Trophoblast cell (in vitro differentiated cells and primary cell): ENCODE results near the gene COBLL1.

ENCODE experiments used
- DNase-seq, 2 donors: peaks; one replicate each; pipeline ENCODE4 v3.0.0-alpha.2; 2016
- H2AFZ ChIP-seq: 2 replicates; pipeline ENCODE4 v1.6.1; 2013; ENCODE audit warnings: low read length, moderate library complexity, mild to moderate bottlenecking; ENCODE audit not compliant: insufficient read depth, poor library complexity
- H2AK5ac ChIP-seq: 2 replicates; pipeline ENCODE4 v1.6.1; 2013; ENCODE audit warnings: mild to moderate bottlenecking, low read length
- H2BK120ac ChIP-seq: 2 replicates; pipeline ENCODE4 v1.6.1; 2013; ENCODE audit warnings: low read length, mild to moderate bottlenecking, moderate library complexity; ENCODE audit not compliant: insufficient read depth, poor library complexity
- H2BK12ac ChIP-seq: 2 replicates; pipeline ENCODE4 v1.6.1; 2013; ENCODE audit warnings: mild to moderate bottlenecking, low read length, moderate library complexity
- H2BK5ac ChIP-seq: 2 replicates; pipeline ENCODE4 v1.6.1; 2013; ENCODE audit warnings: low read length, low read depth, moderate library complexity, mild to moderate bottlenecking; ENCODE audit not compliant: poor library complexity
- H3K14ac ChIP-seq: 2 replicates; pipeline ENCODE4 v1.6.1; 2013; ENCODE audit warnings: mild to moderate bottlenecking, low read length
- H3K18ac ChIP-seq: 2 replicates; pipeline ENCODE4 v1.6.1; 2013; ENCODE audit warnings: mild to moderate bottlenecking, low read length
- H3K23ac ChIP-seq: 2 replicates; pipeline ENCODE4 v1.6.1; 2013; ENCODE audit warnings: low read length
- H3K27ac ChIP-seq: 2 replicates; pipeline ENCODE4 v1.5.1; 2013; ENCODE audit warnings: low read depth, mild to moderate bottlenecking, inconsistent platforms, low read length, moderate library complexity
- H3K27me3 ChIP-seq: 2 replicates; pipeline ENCODE4 v1.6.1; 2013; ENCODE audit warnings: inconsistent platforms, mild to moderate bottlenecking, low read length, moderate library complexity; ENCODE audit not compliant: insufficient read depth
- H3K36me3 ChIP-seq, 2 experiments: 1 replicate in 1 of 2; 2 replicates in 1 of 2; pipeline ENCODE4 v1.6.1; 2013; ENCODE audit warnings: low read length in 2 of 2, mild to moderate bottlenecking in 2 of 2, moderate library complexity in 1 of 2; ENCODE audit not compliant: insufficient read depth in 2 of 2, control insufficient read depth in 1 of 2
- H3K4ac ChIP-seq: 2 replicates; pipeline ENCODE4 v1.6.1; 2013; ENCODE audit warnings: low read depth, mild to moderate bottlenecking, low read length, moderate library complexity
- H3K4me1 ChIP-seq, 2 experiments: 1 replicate in 1 of 2; 2 replicates in 1 of 2; pipeline ENCODE4 v1.6.1; 2013; ENCODE audit warnings: low read length in 2 of 2, mild to moderate bottlenecking in 2 of 2, moderate library complexity in 1 of 2; ENCODE audit not compliant: insufficient read depth in 2 of 2, control insufficient read depth in 1 of 2
- H3K4me2 ChIP-seq: 2 replicates; pipeline ENCODE4 v1.6.1; 2013; ENCODE audit warnings: inconsistent platforms, mild to moderate bottlenecking, low read length, moderate library complexity
- H3K4me3 ChIP-seq: 2 replicates; pipeline ENCODE4 v1.5.1; 2013; ENCODE audit warnings: mild to moderate bottlenecking, low read depth, low read length, inconsistent platforms
- H3K79me1 ChIP-seq: one replicate; pipeline ENCODE4 v1.6.1; 2013; ENCODE audit warnings: low read length
- H3K79me2 ChIP-seq: 2 replicates; pipeline ENCODE4 v1.6.1; 2013; ENCODE audit warnings: low read length, mild to moderate bottlenecking; ENCODE audit not compliant: control insufficient read depth, insufficient read depth, poor library complexity
- H3K9ac ChIP-seq: 2 replicates; pipeline ENCODE4 v1.6.1; 2013; ENCODE audit warnings: mild to moderate bottlenecking, low read length
- H3K9me3 ChIP-seq: 2 replicates; pipeline ENCODE4 v1.6.1; 2013; ENCODE audit warnings: low read depth, mild to moderate bottlenecking, control low read depth, inconsistent platforms, low read length; ENCODE audit not compliant: insufficient read depth
- H4K12ac ChIP-seq: 2 replicates; pipeline ENCODE4 v1.6.1; 2013; ENCODE audit warnings: low read depth, mild to moderate bottlenecking, low read length, moderate library complexity
- H4K8ac ChIP-seq: 2 replicates; pipeline ENCODE4 v1.6.1; 2013; ENCODE audit warnings: low read depth, mild to moderate bottlenecking, low read length, moderate library complexity
- H4K91ac ChIP-seq: one replicate; pipeline ENCODE4 v1.6.1; 2013; ENCODE audit warnings: low read depth, mild to moderate bottlenecking, low read length, moderate library complexity
- WGBS: extraction: QIAGEN DNeasy Blood & Tissue Kit; methylation state at CpG from one replicate; pipeline ENCODE4 v1.1.7; 2013; ENCODE audit warnings: missing lambda C conversion rate; ENCODE audit not compliant: insufficient read length, insufficient coverage; ENCODE audit errors: extremely low coverage; 5-methylcytosine and 5-hydroxymethylcytosine counted together

COBLL1 gene

GRCh38 chr2:164808776-164809175 is 32.8 kb downstream of the COBLL1 start:
- no peak overlapping the region for H3K9ac ChIP-seq
- no peak overlapping the region for H2BK5ac ChIP-seq
- no peaks in the 10 kb centered on the region for H3K36me3 ChIP-seq
- peak; percentile 7 to 77 for DNase-seq
- no peak overlapping the region for H3K23ac ChIP-seq
- H4K8ac ChIP-seq = no peak overlapping the region
- no peak overlapping the region for H2BK120ac ChIP-seq
- no peaks in the 10 kb centered on the region for H3K79me2 ChIP-seq
- H3K4me1 ChIP-seq = no peaks in the 10 kb centered on the region
- H4K12ac ChIP-seq = no peak overlapping the region
- H3K18ac ChIP-seq = no peak overlapping the region
- no peaks in the 10 kb centered on the region for H3K27me3 ChIP-seq
- no peak overlapping the region for H3K4ac ChIP-seq
- H2AFZ ChIP-seq = no peak overlapping the region
- no peak overlapping the region for H3K27ac ChIP-seq
- no peak overlapping the region for H3K14ac ChIP-seq
- H3K4me3 ChIP-seq = no peak overlapping the region
- no peaks in the 10 kb centered on the region for H3K9me3 ChIP-seq
- WGBS = no CpG with 5 or more reads among the region's 1 CpG
- no peak overlapping the region for H2AK5ac ChIP-seq
- no peak overlapping the region for H4K91ac ChIP-seq
- H3K4me2 ChIP-seq = no peak overlapping the region
- no peak overlapping the region for H2BK12ac ChIP-seq
- no peaks in the 10 kb centered on the region for H3K79me1 ChIP-seq

GRCh38 chr2:164803776-164804466 is 37.7 kb downstream of the COBLL1 start:
- H2AFZ ChIP-seq = no peak overlapping the region

GRCh38 chr2:164802095-164802707 is 39.4 kb downstream of the COBLL1 start:
- Histone ChIP-seq H3K18ac (no peak overlapping the region), H4K8ac (no peak overlapping the region), H2AFZ (no peak overlapping the region), H3K36me3 (no peaks in the 10 kb centered on the region), H3K79me2 (no peaks in the 10 kb centered on the region), H3K27ac (no peak overlapping the region), H2AK5ac (no peak overlapping the region), H3K27me3 (no peaks in the 10 kb centered on the region), H3K4ac (no peak overlapping the region), H3K4me3 (no peak overlapping the region), H3K9ac (no peak overlapping the region), H4K91ac (no peak overlapping the region), H2BK12ac (no peak overlapping the region), H3K14ac (no peak overlapping the region), H3K79me1 (no peaks in the 10 kb centered on the region), H3K9me3 (no peaks in the 10 kb centered on the region), H4K12ac (no peak overlapping the region), H3K4me1 (no peaks in the 10 kb centered on the region), H3K23ac (no peak overlapping the region), H2BK120ac (no peak overlapping the region), H2BK5ac (no peak overlapping the region), H3K4me2 (no peak overlapping the region)
- WGBS = no CpG with 5 or more reads among the region's 1 CpG
- DNase-seq = no peak

More at GRCh38 chr2:164803776-164804466, 37.7 kb downstream of the COBLL1 start:
- Histone ChIP-seq H3K36me3 (no peaks in the 10 kb centered on the region), H3K9me3 (no peaks in the 10 kb centered on the region), H2BK12ac (no peak overlapping the region), H3K4me1 (no peaks in the 10 kb centered on the region), H3K9ac (no peak overlapping the region), H3K4me3 (no peak overlapping the region), H3K18ac (no peak overlapping the region), H3K23ac (no peak overlapping the region), H3K27me3 (no peaks in the 10 kb centered on the region), H2BK5ac (no peak overlapping the region), H3K79me2 (no peaks in the 10 kb centered on the region), H3K27ac (no peak overlapping the region), H4K12ac (no peak overlapping the region), H4K91ac (no peak overlapping the region), H3K4ac (no peak overlapping the region), H3K4me2 (no peak overlapping the region), H2AK5ac (no peak overlapping the region), H4K8ac (no peak overlapping the region), H3K14ac (no peak overlapping the region), H3K79me1 (no peaks in the 10 kb centered on the region), H2BK120ac (no peak overlapping the region)
- no CpG with 5 or more reads among the region's 4 CpGs for WGBS
- DNase-seq = peak; percentile 11 to 57

- H2AK5ac ChIP-seq = no peak overlapping the region
- no peak overlapping the region for H4K12ac ChIP-seq
- no peak overlapping the region for H4K8ac ChIP-seq
- H3K79me2 ChIP-seq = no peaks in the 10 kb centered on the region
- H2BK12ac ChIP-seq = no peak overlapping the region
- H3K4me3 ChIP-seq = no peak overlapping the region
- no peak for DNase-seq
- no CpG with 5 or more reads among the region's 3 CpGs for WGBS
- H3K27me3 ChIP-seq = no peaks in the 10 kb centered on the region
- no peaks in the 10 kb centered on the region for H3K36me3 ChIP-seq
- no peak overlapping the region for H4K91ac ChIP-seq
- no peak overlapping the region for H3K18ac ChIP-seq
- H3K14ac ChIP-seq = no peak overlapping the region
- no peaks in the 10 kb centered on the region for H3K4me1 ChIP-seq
- no peak overlapping the region for H3K27ac ChIP-seq
- H3K4me2 ChIP-seq = no peak overlapping the region
- no peak overlapping the region for H3K9ac ChIP-seq
- no peaks in the 10 kb centered on the region for H3K79me1 ChIP-seq
- no peak overlapping the region for H2AFZ ChIP-seq
- H3K23ac ChIP-seq = no peak overlapping the region
- H2BK5ac ChIP-seq = no peak overlapping the region
- no peaks in the 10 kb centered on the region for H3K9me3 ChIP-seq
- H2BK120ac ChIP-seq = no peak overlapping the region
- no peak overlapping the region for H3K4ac ChIP-seq
Observed at GRCh38 chr2:164800572-164800971, 41.1 kb downstream of the COBLL1 start.
